Stomach (tissue), 9 donors: Measurements from ENCODE around the gene PITPNM3. TPM values are rescaled to one million over a fixed set of nuclear protein-coding genes. Genes with fewer than 3 reads are reported as not detected.

Source experiments
- DNase-seq, 2 donors: peaks; one replicate each; pipeline versions ENCODE4 v3.0.0 to v3.0.0-alpha.2; 2013 to 2019
- H3K27ac ChIP-seq, 5 donors: fragments of 200-600 bp in 4 of 5; sonication (generic) in 4 of 5; one replicate each; pipeline ENCODE4 v1.5.1; 2013 to 2019; ENCODE audit warnings: mild to moderate bottlenecking in 1 of 5, moderate library complexity in 1 of 5
- H3K27me3 ChIP-seq, 3 donors: fragments of 200-600 bp; sonication (generic); one replicate each; pipeline ENCODE4 v1.5.1; 2017 to 2019; ENCODE audit warnings: mixed run types in 1 of 3
- H3K36me3 ChIP-seq, 4 donors: fragments of 200-600 bp; sonication (generic); 1 replicate in 3 of 4; 2 replicates in 1 of 4; pipeline ENCODE4 v1.5.1; 2016 to 2019
- H3K4me1 ChIP-seq, 4 donors: fragments of 200-600 bp; sonication (generic); one replicate each; pipeline ENCODE4 v1.5.1; 2016 to 2019
- H3K4me3 ChIP-seq, 4 donors: fragments of 200-600 bp; sonication (generic) in 3 of 4; one replicate each; pipeline ENCODE4 v1.5.1; 2016 to 2019; ENCODE audit warnings: mild to moderate bottlenecking in 1 of 4
- H3K9me3 ChIP-seq, 4 donors: fragments of 200-600 bp; sonication (generic); one replicate each; pipeline ENCODE4 v1.5.1; 2016 to 2019
- CTCF ChIP-seq, 7 experiments: fragments of 450-650 bp in 4 of 7; fragments of 200-600 bp in 3 of 7; sonication (generic) in 3 of 7; IDR thresholded peaks; one replicate each; pipeline ENCODE4 v1.5.1; 2016 to 2019; ENCODE audit warnings: antibody characterized with exemption in 7 of 7, control low read depth in 2 of 7, mild to moderate bottlenecking in 1 of 7
- EP300 ChIP-seq: sonication (generic); formaldehyde crosslinking; IDR thresholded peaks from one replicate; pipeline ENCODE4 v1.6.1; 2017; ENCODE audit warnings: antibody characterized with exemption
- POLR2A ChIP-seq, 4 donors: fragments of 450-650 bp; IDR thresholded peaks; one replicate each; pipeline ENCODE4 v1.6.1; 2016; ENCODE audit warnings: antibody characterized with exemption in 4 of 4, control low read depth in 2 of 4, mild to moderate bottlenecking in 1 of 4, moderate library complexity in 1 of 4
- POLR2AphosphoS5 ChIP-seq, 3 donors: sonication (generic); formaldehyde crosslinking; IDR thresholded peaks; one replicate each; pipeline ENCODE4 v1.6.1; 2016; ENCODE audit warnings: antibody characterized with exemption in 3 of 3
- WGBS, 5 donors: extraction: QIAGEN DNeasy Blood & Tissue Kit in 3 of 5; methylation state at CpG; one replicate each; pipeline versions ENCODE4 v1.1.5 to v1.1.7; 2013 to 2018; 5-methylcytosine and 5-hydroxymethylcytosine counted together
- intact Hi-C: fragments of 100-400 bp; cut with DNase I; formaldehyde crosslinking; loops from one replicate; pipeline ENCODE4 v1.15.1; 2023; ENCODE audit warnings: low total_unique reads
- polyA plus RNA-seq, 3 donors: library from polyadenylated mRNA; stranded (reverse); fragments of 200-250 nt; gene quantifications; one replicate each; pipeline ENCODE4 v1.2.3, GENCODE V29; 2013
- total RNA-seq, 5 donors: library from RNA; depleted of rRNA; stranded (reverse); fragments of >200 nt; gene quantifications; one replicate each; pipeline versions ENCODE4 v1.1.0 to v1.2.3, GENCODE V29; 2014 to 2016
- donor health status: healthy with polysubstance abuse.
- donor health status: Bipolar disorder and iron deficiency.
- donor health status: healthy.

Gene PITPNM3
- total and polyA plus RNA-seq, 8 donors = 1.1 to 19.3 (median 5.8) TPM

GRCh38 chr17:6468051-6468790 lies 88.1 kb downstream of the PITPNM3 start:
- Histone ChIP-seq H3K4me1 (peaks cover 0 to 4% (median 2%) of the 10 kb centered on the region in 4 donors), H3K4me3 (no peak overlapping the region), H3K27me3 (no peaks in the 10 kb centered on the region), H3K9me3 (no peaks in the 10 kb centered on the region), H3K27ac (no peak overlapping the region), H3K36me3 (peaks cover 0 to 61% (median 21%) of the 10 kb centered on the region in 4 donors)
- TF ChIP-seq EP300 = no peak
- no peak for TF ChIP-seq POLR2A (IDR thresholded peaks at IDR 0.05)
- no peak for TF ChIP-seq POLR2AphosphoS5 (IDR thresholded peaks at IDR 0.05)
- no peak for TF ChIP-seq CTCF (IDR thresholded peaks at IDR 0.05)
- 81 to 90% (median 89%) methylated on average over 12 to 23 of the region's 23 CpGs for WGBS, 5 donors
- intact Hi-C loops = no loop called here
- DNase-seq = no peak

DNA sequence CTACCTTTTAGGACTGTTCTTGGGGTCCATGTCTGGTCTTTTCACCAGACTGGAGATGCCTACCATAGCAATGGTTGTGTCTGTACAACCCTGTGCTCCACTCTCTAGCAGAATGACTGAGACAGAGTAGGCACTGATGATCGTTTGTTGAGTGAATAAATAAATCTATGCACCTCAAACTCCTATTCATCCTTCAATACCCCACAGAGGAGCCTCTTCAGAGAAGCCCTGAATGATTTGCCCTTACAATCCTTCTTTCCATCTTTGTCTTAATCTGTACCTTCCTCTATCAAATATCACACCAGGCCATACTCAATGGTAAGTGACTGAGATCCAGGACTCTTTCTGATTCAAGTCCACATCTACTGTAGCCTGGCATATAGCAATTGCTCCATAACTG lies 88.8 kb downstream of the PITPNM3 start:
- Histone ChIP-seq H3K36me3 (peaks cover 0 to 66% (median 24%) of the 10 kb centered on the region in 4 donors), H3K27ac (no peak overlapping the region), H3K4me3 (no peak overlapping the region), H3K9me3 (no peaks in the 10 kb centered on the region), H3K27me3 (no peaks in the 10 kb centered on the region), H3K4me1 (no peaks in the 10 kb centered on the region)
- intact Hi-C loops = no loop called here
- DNase-seq = no peak
- TF ChIP-seq POLR2A (IDR thresholded peaks at IDR 0.05) (no peak), EP300 (no peak), CTCF (IDR thresholded peaks at IDR 0.05) (no peak), POLR2AphosphoS5 (IDR thresholded peaks at IDR 0.05) (no peak)
- 71 to 100% (median 83%) methylated on average over 1 of the region's 1 CpG for WGBS, 5 donors

- H3K36me3 ChIP-seq = peaks cover 0 to 72% (median 28%) of the 10 kb centered on the region in 4 donors
- no peaks in the 10 kb centered on the region for H3K4me1 ChIP-seq
- no peaks in the 10 kb centered on the region for H3K27me3 ChIP-seq
- no peak overlapping the region for H3K4me3 ChIP-seq
- DNase-seq = no peak
- no peak overlapping the region for H3K27ac ChIP-seq
- WGBS, 5 donors = 79 to 88% (median 83%) methylated on average over 19 of the region's 19 CpGs
- H3K9me3 ChIP-seq = no peaks in the 10 kb centered on the region
- intact Hi-C loops = no loop called here
- TF ChIP-seq POLR2AphosphoS5 (IDR thresholded peaks at IDR 0.05) (no peak), CTCF (IDR thresholded peaks at IDR 0.05) (no peak), EP300 (no peak)
Observed at GRCh38 chr17:6465206-6466003, 91.0 kb downstream of the PITPNM3 start.

DNA sequence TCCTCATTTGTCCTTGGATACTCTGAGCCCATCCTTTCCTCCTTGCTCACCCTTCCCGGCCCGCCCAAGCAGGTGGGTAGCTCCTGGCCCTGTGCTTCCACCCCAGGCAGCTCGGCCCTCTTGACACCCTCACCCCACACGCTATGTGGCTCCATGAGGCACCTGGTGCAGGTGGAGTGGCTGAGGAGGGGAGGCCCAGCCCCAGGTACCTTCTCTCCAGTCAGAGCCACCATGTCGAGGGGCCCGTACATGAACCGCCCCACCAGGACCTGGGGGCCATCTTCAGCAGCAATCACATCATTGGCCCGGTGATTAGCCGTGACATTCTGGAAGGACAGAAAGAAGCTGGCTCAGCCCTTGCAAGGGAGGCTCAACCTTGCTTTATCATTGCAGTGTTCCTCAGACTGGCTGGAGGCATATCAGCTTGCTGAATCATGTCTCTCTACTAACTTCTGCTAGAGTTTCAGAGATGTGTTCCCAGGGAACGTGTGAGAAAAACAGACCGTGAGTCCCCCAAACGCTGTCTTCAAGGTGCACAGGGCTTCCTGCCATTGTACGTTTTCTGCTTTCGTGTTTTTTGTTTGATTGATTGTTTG lies 91.8 kb downstream of the PITPNM3 start:
- no peak overlapping the region for H3K4me3 ChIP-seq
- WGBS, 5 donors = 90 to 97% (median 90%) methylated on average over 11 to 14 of the region's 14 CpGs
- intact Hi-C loops = no loop called here
- no peaks in the 10 kb centered on the region for H3K27me3 ChIP-seq
- no peak for TF ChIP-seq CTCF (IDR thresholded peaks at IDR 0.05)
- no peak for TF ChIP-seq EP300
- no peak for TF ChIP-seq POLR2AphosphoS5 (IDR thresholded peaks at IDR 0.05)
- TF ChIP-seq POLR2A (IDR thresholded peaks at IDR 0.05) = no peak
- no peak for DNase-seq
- H3K4me1 ChIP-seq = no peaks in the 10 kb centered on the region
- H3K36me3 ChIP-seq = peaks cover 0 to 64% (median 25%) of the 10 kb centered on the region in 4 donors
- H3K9me3 ChIP-seq = no peaks in the 10 kb centered on the region
- no peak overlapping the region for H3K27ac ChIP-seq
